Common myeloid progenitor, CD34-positive (primary cell): ENCODE data around the gene PRDX3.
"Not testable (repeated sequence)": the region's sequence is repeated elsewhere in the genome, so short reads cannot be mapped to it uniquely, and the experiment has no call there.

Source experiments
- CTCF ChIA-PET: fragments of 350-600 bp; sonication (Branson Sonifier 250); formaldehyde crosslinking; loops from one replicate; lab custom pipeline; 2021; ENCODE audit warnings: antibody characterized with exemption; lab: Charles Lee
- POLR2A ChIA-PET: fragments of 350-600 bp; sonication (Branson Sonifier 250); formaldehyde crosslinking; loops from one replicate; lab custom pipeline; 2021; ENCODE audit warnings: antibody characterized with exemption; lab: Charles Lee
- DNase-seq, 3 donors: peaks; one replicate each; pipeline versions ENCODE4 v3.0.0 to v3.0.0-alpha.2; 2013
- H3K27ac ChIP-seq, 2 experiments: 1 replicate in 1 of 2; 2 replicates in 1 of 2; pipeline ENCODE4 v1.7.0; 2013; ENCODE audit warnings: inconsistent platforms in 2 of 2, low read length in 2 of 2, mild to moderate bottlenecking in 2 of 2, low read depth in 1 of 2, moderate library complexity in 1 of 2; ENCODE audit not compliant: severe bottlenecking in 2 of 2, insufficient read depth in 1 of 2, poor library complexity in 1 of 2
- H3K27me3 ChIP-seq, 5 experiments: replicated peaks in 2 of 5; 1 replicate in 3 of 5; 2 replicates in 2 of 5; pipeline versions ENCODE4 v1.6.1 to v1.7.0; 2013; ENCODE audit warnings: low read length in 4 of 5, mild to moderate bottlenecking in 2 of 5, moderate library complexity in 2 of 5, inconsistent platforms in 1 of 5; ENCODE audit not compliant: insufficient read depth in 5 of 5, control insufficient read depth in 4 of 5
- H3K36me3 ChIP-seq, 4 experiments: 1 replicate in 2 of 4; 2 replicates in 2 of 4; pipeline versions ENCODE4 v1.6.1 to v1.7.0; 2013; ENCODE audit warnings: low read length in 3 of 4, control low read depth in 1 of 4, mild to moderate bottlenecking in 1 of 4; ENCODE audit not compliant: control insufficient read depth in 4 of 4, insufficient read depth in 4 of 4
- H3K4me1 ChIP-seq, 4 experiments: 1 replicate in 3 of 4; 2 replicates in 1 of 4; pipeline versions ENCODE4 v1.6.1 to v1.7.1; 2013; ENCODE audit warnings: low read length in 3 of 4, mild to moderate bottlenecking in 3 of 4, control low read depth in 1 of 4, inconsistent platforms in 1 of 4, moderate library complexity in 1 of 4; ENCODE audit not compliant: control insufficient read depth in 4 of 4, insufficient read depth in 4 of 4; ENCODE audit errors: control extremely low read depth in 1 of 4
- H3K4me3 ChIP-seq, 7 experiments: 1 replicate in 4 of 7; 2 replicates in 3 of 7; pipeline versions ENCODE4 v1.5.1 to v1.7.0; 2013; ENCODE audit warnings: mild to moderate bottlenecking in 7 of 7, low read length in 6 of 7, moderate library complexity in 6 of 7, inconsistent platforms in 2 of 7, low read depth in 2 of 7, control low read depth in 1 of 7; ENCODE audit not compliant: insufficient read depth in 4 of 7, control insufficient read depth in 1 of 7; ENCODE audit errors: extremely low read depth in 1 of 7
- H3K9me3 ChIP-seq, 5 experiments: 1 replicate in 4 of 5; 2 replicates in 1 of 5; pipeline versions ENCODE4 v1.6.1 to v1.7.1; 2013; ENCODE audit warnings: low read length in 4 of 5, mild to moderate bottlenecking in 2 of 5, inconsistent platforms in 1 of 5, low read depth in 1 of 5, moderate library complexity in 1 of 5; ENCODE audit not compliant: control insufficient read depth in 4 of 5, insufficient read depth in 2 of 5; ENCODE audit errors: control extremely low read depth in 1 of 5
- WGBS: methylation state at CpG from one replicate; pipeline ENCODE4 v1.1.5; 2013; ENCODE audit not compliant: insufficient coverage; 5-methylcytosine and 5-hydroxymethylcytosine counted together

PRDX3 gene

DNA sequence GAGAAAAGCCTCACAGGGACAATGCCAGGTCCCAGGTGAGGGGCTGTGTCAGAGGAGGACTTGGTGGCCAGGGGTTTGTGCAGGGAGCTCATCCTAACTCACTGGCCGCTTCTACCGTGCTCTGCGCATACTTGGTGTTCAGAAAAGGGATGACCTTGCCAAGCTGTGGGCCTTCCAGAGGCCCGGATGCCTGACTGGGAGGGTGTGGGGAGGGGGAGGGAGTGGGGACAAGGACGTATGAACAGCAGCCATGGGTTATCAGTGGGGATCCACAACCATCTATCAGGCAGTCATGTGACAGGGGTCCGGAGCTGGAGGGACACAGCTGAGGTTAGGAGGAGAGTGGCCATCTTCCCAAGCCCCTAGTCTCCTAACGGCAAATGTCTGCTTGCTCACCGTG, 19.3 kb downstream of the PRDX3 start:
- Histone ChIP-seq H3K36me3 (peaks cover 18 to 65% (median 52%) of the 10 kb centered on the region in 4 experiments), H3K9me3 (no peaks in the 10 kb centered on the region), H3K27ac (no peak overlapping the region), H3K27me3 (no peaks in the 10 kb centered on the region), H3K4me3 (no peak overlapping the region), H3K4me1 (peaks cover 0 to 12% (median 6%) of the 10 kb centered on the region in 4 experiments)
- POLR2A ChIA-PET: no interaction called here
- WGBS: 100% methylated on average over 4 of the region's 8 CpGs
- CTCF ChIA-PET: interaction anchor here (0.7 to 1.7 kb wide), 5 partner anchors 10 to 286 kb away, joined by 3 to 6 read pairs (median 4); no protein-coding TSS in a partner anchor
- DNase-seq: no peak

DNA sequence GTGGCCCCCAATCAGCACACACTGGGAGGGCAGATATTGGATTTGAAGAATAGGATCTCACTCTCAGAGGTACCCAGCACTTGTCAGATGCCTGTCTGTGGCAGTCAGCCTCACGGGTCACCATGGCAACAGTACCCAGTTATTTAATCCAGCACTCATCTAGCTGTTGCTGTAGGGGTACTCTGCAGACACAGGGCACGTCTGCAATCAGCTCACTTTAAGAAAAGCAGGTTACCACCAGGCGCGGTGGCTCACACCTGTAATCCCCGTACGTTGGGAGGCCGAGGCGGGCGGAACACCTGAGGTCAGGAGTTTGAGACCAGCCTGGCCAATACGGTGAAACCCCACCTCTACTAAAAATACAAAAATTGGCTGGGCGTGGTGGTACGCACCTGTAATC, 25.0 kb downstream of the PRDX3 start:
- no peak for DNase-seq
- peaks cover 18 to 77% (median 64%) of the 10 kb centered on the region in 4 experiments for H3K36me3 ChIP-seq
- no peaks in the 10 kb centered on the region for H3K4me1 ChIP-seq
- H3K27me3 ChIP-seq: no peaks in the 10 kb centered on the region
- 97% methylated on average over 8 of the region's 12 CpGs for WGBS
- ChIA-PET POLR2A (no interaction called here), CTCF (interaction anchor here (1.6 kb wide), 1 partner anchor 8 kb away, joined by 4 read pairs; no protein-coding TSS in a partner anchor)
- no peak overlapping the region for H3K4me3 ChIP-seq
- no peak overlapping the region for H3K27ac ChIP-seq
- H3K9me3 ChIP-seq: no peaks in the 10 kb centered on the region

DNA sequence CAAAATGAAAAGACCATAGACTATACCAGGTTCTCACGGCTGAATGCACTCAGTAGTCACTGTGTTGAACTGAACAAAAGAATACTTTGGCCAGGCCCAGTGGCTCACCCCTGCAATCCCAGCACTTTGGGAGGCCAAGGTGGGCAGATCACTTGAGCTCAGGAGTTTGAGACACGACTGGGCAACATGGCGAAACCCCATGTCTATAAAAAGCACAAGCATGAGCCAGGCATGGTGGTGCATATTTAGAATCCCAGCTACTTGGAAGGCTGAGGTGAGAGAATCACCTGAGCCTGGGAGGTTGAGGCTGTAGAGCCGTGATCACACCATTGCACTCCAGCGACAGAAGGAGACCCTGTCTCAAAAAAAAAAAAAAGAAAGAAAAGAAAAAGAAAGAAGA, 25.6 kb downstream of the PRDX3 start:
- peaks cover 18 to 78% (median 64%) of the 10 kb centered on the region in 4 experiments for H3K36me3 ChIP-seq
- no peaks in the 10 kb centered on the region for H3K27me3 ChIP-seq
- ChIA-PET POLR2A (no interaction called here), CTCF (interaction anchor here (1.0 to 1.6 kb wide), 4 partner anchors 9 to 57 kb away, joined by 3 to 4 read pairs (median 4); no protein-coding TSS in a partner anchor)
- no peak overlapping the region for H3K27ac ChIP-seq
- no peaks in the 10 kb centered on the region for H3K4me1 ChIP-seq
- no peak for DNase-seq
- H3K9me3 ChIP-seq: no peaks in the 10 kb centered on the region
- H3K4me3 ChIP-seq: no peak overlapping the region
- 97% methylated on average over 3 of the region's 5 CpGs for WGBS

DNA sequence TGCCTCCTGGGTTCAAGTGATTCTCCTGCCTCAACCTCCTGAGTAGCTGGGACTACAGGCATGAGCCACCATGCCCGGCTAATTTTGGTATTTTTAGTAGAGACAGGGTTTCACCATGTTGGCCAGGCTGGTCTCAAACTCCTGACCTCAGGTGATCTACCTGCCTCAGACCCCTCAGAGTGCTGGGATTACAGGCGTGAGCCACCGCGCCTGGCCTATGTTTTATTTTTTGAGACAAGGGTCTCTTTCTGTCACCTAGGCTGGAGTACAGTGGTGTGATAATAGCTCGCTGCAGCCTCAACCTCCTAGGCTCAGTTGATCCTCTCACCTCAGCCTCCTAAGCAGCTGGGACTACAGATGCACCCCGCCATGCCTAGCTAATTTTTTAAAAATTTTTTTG, 27.0 kb downstream of the PRDX3 start:
- WGBS: 98% methylated on average over 4 of the region's 6 CpGs
- POLR2A ChIA-PET, H3K4me3 ChIP-seq, H3K27me3 ChIP-seq, H3K9me3 ChIP-seq, H3K4me1 ChIP-seq, H3K27ac ChIP-seq, DNase-seq: not testable (repeated sequence)
- CTCF ChIA-PET: interaction anchor here (1.0 to 1.1 kb wide), 2 partner anchors 13 to 48 kb away, joined by 5 read pairs; no protein-coding TSS in a partner anchor
- peaks cover 19 to 81% (median 68%) of the 10 kb centered on the region in 4 experiments for H3K36me3 ChIP-seq

DNA sequence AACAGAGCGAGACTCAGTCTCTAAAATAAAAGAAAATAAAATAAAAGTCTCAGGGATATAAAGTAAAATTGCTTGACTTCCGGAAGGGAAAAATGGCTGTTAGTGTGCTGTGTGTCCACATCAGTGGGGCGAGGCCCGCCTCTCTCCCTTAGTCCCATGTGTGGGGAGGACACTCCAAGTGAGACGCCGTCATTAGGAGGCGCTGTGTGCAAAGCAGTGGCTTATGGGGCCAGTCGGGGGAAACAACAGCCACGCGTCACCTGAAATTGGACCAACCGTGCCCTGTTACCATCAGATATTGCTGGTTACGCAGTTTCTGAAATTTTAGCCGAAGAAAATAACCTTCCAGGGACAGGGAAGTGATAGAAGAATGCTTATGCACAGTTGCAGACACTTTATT, 28.9 kb downstream of the PRDX3 start:
- DNase-seq: no peak
- Histone ChIP-seq H3K27me3 (no peaks in the 10 kb centered on the region), H3K9me3 (no peaks in the 10 kb centered on the region), H3K4me1 (no peaks in the 10 kb centered on the region), H3K36me3 (peaks cover 9 to 79% (median 57%) of the 10 kb centered on the region in 4 experiments), H3K27ac (no peak overlapping the region), H3K4me3 (no peak overlapping the region)
- ChIA-PET POLR2A (no interaction called here), CTCF (interaction anchor here (0.8 to 2.2 kb wide), 5 partner anchors 10 to 296 kb away, joined by 3 to 6 read pairs (median 3); partner anchors contain the start of gene GRK5)
- 92% methylated on average over 12 of the region's 13 CpGs for WGBS

DNA sequence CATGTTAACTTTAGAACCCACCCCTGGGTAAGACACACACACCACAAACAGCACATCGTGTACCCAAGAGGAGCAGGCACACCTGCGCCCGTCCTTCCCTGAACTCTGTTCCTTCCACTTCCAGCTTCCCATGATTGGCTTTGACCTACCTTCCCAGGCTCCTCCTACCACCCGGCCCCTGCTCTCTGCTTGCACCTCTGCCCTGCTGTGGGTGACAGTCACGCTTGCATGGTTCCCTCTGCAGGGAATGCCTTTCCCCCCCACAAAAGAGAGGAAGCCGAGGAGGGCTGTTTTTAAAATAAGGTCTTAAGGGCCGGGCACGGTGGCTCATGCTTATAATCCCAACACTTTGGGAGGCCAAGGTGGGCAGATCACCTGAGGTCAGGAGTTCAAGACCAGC, 29.5 kb downstream of the PRDX3 start:
- POLR2A ChIA-PET: no interaction called here
- whole genome bisulfite sequencing: 100% methylated on average over 5 of the region's 8 CpGs
- Histone ChIP-seq H3K9me3 (no peaks in the 10 kb centered on the region), H3K36me3 (peaks cover 9 to 73% (median 53%) of the 10 kb centered on the region in 4 experiments), H3K4me3 (no peak overlapping the region), H3K27ac (no peak overlapping the region), H3K4me1 (no peaks in the 10 kb centered on the region), H3K27me3 (no peaks in the 10 kb centered on the region)
- no peak for DNase-seq
- CTCF ChIA-PET: interaction anchor here (1.9 to 2.2 kb wide), 2 partner anchors 10 to 12 kb away, joined by 5 to 6 read pairs; no protein-coding TSS in a partner anchor

DNA sequence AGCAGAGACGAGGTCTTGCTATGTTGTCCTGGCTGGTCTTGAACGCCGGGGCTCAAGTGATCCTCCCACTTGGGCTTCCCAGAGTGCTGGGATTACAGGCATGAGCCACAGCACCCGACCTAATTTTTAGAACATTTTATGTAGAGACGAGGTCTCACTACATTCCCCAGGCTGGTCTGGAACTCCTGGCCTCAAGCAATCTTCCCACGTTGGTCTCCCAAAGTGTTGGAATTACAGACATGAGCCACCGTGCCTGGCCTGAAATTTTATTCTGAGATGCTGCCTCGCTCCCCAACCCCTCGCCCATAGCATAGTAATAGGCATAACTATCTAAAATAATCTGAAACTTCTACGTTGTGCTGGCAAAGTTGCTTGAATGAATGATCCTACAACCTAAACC, 35.0 kb downstream of the PRDX3 start:
- WGBS: 93% methylated on average over 8 of the region's 10 CpGs
- Histone ChIP-seq H3K4me3 (no peak overlapping the region), H3K27ac (no peak overlapping the region), H3K4me1 (peaks cover 0 to 9% (median 5%) of the 10 kb centered on the region in 4 experiments), H3K9me3 (no peaks in the 10 kb centered on the region), H3K27me3 (no peaks in the 10 kb centered on the region), H3K36me3 (peaks cover 7 to 57% (median 40%) of the 10 kb centered on the region in 4 experiments)
- DNase-seq: no peak
- ChIA-PET POLR2A (no interaction called here), CTCF (interaction anchor here (1.0 to 1.3 kb wide), 2 partner anchors 8 to 302 kb away, joined by 3 to 6 read pairs; no protein-coding TSS in a partner anchor)
